ENCODE results near the gene SLC6A7. TPM values are rescaled to one million over a fixed set of nuclear protein-coding genes. Genes with fewer than 3 reads are reported as not detected.
"Not testable (repeated sequence)": the region's sequence is repeated elsewhere in the genome, so short reads cannot be mapped to it uniquely, and the experiment has no call there.

SLC6A7 gene
- total RNA-seq, 1 experiment from 2014 or later = not detected

DNA sequence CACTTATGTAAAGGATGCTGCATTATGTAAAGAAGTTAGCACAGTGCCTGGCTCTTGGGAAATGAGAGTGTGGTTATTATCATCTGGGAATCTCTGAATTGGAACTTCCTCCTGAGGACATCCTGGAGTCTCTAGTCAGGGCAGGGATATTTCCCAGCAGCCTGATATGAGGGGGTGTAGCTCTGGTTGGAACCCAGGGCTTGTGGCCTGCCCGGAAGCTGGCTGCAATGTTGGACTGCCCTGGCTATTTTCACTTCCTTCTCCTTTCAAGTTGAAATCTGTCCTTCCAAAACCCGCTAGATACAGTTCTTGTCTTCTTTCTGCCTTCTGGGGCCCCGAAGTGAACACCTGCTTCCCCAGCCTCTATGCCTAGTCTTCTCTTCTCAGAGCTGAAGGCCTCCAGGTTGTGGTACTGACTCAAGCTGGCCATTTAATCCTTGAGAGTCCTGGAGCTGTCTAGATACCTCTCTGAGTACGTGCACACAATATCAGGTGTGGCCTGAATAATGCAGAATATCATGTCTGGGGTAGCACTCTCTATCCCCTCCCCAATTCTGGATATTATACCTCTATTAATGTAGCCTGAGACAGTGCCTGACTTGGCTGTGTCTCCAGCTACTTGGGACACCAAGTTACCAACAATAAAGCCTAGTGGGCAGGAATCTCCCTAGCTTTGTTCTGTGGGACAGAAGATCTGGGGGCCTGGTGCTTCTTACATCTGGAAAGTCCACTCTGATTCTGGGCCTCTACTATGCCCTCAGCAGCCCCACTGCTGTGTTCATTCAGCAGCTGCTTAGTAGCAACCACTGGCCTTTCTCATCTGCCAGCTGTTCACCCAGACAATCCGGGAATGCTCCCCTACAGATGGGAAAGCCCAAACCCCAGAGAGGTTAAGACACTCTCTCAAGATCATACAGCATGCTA, 45.0 kb downstream of the SLC6A7 start:
- DNase-seq (ENCODE audit: low spot score) = no peak
- in situ Hi-C loops (cut with HindIII; ENCODE audit: low sequenced_read_pairs) = no loop called here

DNA sequence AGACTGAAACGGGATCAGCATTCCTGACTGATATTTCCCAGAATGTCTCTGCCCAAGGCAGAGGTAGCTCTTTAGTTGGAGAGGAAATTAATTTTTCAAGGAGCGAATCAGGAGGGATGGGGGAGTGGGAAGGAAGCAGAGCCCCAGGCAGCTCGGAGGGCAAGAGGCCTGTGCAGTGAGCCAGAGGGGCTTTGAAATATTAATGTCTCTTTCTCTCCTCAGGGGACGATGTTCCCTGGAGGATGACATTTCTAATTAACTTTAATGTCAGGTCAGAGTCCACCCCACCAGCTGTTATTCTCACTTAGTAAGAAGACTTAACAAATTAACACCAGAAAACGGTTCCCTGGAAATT, 45.6 kb downstream of the SLC6A7 start:
- in situ Hi-C loops (cut with HindIII; ENCODE audit: low sequenced_read_pairs) = no loop called here
- no peak for DNase-seq (ENCODE audit: low spot score)

DNA sequence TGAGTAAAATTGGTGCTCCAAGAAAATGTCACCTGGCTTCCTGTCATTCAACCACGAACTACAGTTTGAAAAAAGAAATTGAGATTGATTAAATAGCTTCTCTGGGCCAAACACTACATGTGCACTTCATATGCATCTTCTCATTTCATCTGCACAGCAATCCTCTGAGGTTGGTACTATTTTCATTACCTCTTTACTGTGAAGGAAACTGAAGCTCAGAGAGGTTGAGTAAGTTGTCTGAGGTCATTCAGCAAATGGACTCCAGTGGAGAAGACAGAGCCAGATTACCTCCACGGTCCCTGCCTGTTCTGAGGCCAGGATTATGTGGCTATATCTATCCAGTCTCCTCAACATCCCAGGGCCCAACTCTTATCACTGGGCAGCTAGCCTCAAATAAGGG, 46.5 kb downstream of the SLC6A7 start:
- in situ Hi-C loops (cut with HindIII; ENCODE audit: low sequenced_read_pairs) = no loop called here
- DNase-seq (ENCODE audit: low spot score) = no peak

DNA sequence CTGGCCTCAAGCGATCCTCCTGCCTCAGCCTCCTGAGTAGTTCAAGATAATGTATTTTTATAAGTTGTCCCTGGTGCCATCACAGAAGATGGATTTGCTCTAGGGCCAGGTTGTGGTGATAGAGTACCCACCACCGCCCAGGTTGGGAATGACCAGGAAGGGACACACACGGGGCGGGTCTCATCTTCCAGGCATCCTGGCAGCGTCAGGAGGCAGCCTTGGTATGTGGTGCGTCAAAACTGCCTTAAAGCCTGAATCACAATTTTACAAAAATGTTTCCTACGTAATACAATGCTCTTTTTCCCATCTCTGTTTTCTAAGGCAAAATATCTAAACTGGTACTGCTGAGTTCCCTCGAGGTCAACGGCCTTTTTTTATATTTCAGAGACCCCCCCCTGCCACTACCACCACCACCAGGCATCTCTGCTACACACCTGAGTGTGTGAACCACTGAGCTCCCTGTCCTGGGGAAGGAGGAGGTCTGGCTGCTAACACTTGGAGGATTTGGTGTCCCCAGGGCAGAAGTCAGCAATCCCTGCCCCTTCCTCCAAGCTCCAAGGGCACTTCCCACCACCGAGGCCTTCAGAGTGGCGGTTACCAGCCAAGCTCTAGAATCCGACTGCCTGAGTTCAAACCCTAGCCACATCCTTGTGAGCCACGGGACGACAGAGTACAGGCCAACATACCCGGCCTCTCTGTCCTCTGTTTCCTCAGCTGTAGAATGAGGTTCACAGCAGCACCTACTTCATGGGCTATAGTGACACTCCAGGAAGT, 47.3 kb downstream of the SLC6A7 start:
- DNase-seq (ENCODE audit: low spot score) = no peak
- in situ Hi-C loops (cut with HindIII; ENCODE audit: low sequenced_read_pairs) = no loop called here

- DNase-seq (ENCODE audit: low spot score) = no peak
- in situ Hi-C loops (cut with HindIII; ENCODE audit: low sequenced_read_pairs) = no loop called here
Measured at GRCh38 chr5:150238646-150239045, 48.8 kb downstream of the SLC6A7 start.

- in situ Hi-C loops (cut with HindIII; ENCODE audit: low sequenced_read_pairs) = no loop called here
Measured at GRCh38 chr5:150239099-150239793, 49.4 kb downstream of the SLC6A7 start.

DNA sequence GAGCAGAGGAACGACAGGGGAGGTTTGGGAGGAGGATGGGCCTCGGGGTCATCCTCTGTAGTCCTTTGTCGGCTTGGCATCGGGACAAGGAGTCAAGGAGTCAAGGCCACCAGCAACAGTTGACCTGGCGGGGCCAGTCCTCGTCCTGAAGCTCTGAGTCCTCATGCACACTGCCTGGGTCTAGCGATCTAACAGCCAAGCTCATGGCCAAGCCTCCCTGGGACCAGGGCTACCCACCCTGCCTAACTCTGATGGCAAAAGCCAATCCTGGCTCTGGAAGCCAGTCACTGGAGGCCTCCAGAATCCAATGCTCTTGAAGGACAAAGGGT, 49.9 kb downstream of the SLC6A7 start:
- no peak for DNase-seq (ENCODE audit: low spot score)
- in situ Hi-C loops (cut with HindIII; ENCODE audit: low sequenced_read_pairs) = no loop called here

More at GRCh38 chr5:150239099-150239793, 49.4 kb downstream of the SLC6A7 start:
- no peak for DNase-seq (ENCODE audit: low spot score)

GRCh38 chr5:150241298-150242160, 51.7 kb downstream of the SLC6A7 start:
- no peak for DNase-seq (ENCODE audit: low spot score)
- in situ Hi-C loops (cut with HindIII; ENCODE audit: low sequenced_read_pairs) = no loop called here

DNA sequence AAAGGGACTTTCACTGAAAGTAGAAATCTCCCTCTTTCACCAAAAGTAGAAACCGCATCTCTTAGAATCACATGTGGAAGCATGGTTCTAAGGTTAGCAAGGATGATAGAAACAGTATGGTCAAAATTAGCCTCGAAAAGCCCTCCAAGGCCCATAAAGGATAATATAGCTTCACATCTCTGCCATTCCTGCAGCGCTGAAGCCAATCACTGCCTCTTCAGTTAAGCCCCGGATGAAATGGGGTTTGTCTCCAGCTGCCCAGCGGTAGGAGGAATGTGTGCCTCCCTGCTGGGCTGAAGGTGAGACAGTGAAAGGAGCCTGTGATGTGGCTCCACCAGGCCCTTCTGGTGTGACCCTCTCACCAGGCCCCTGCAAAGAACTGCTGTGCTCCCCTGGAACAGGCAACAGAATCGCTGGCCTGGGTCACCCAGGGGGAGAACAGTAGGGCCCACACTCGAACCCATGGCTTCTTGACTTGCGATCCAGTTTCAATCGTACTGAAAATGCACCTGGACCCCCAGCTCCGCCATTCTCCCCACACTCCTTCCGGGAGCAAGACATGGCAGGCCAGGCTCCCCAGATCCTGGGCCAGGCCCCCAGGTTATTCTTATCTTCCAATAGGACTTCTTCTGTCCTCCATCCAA, 52.5 kb downstream of the SLC6A7 start:
- DNase-seq (ENCODE audit: low spot score) = no peak
- in situ Hi-C loops (cut with HindIII; ENCODE audit: low sequenced_read_pairs) = no loop called here

DNA sequence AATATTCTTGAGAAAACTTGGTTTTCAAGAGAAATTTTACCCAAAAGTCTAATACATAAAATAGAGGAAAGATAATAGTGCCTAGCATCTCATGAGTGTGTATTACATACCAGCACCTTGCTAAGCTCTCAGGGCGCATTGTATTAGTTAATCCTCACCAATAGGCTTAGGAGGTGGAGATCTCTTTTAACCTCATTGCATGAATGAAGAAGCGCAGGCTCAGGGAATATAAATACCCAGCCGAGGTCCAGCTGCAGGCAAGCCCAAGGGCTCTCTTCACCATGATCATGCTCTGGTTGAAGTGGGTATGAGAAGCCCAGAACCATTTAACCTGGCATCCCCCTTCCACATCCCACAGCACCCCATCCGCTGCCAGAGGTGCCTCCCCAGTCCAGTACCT, 53.7 kb downstream of the SLC6A7 start:
- in situ Hi-C loops (cut with HindIII; ENCODE audit: low sequenced_read_pairs) = no loop called here
- no peak for DNase-seq (ENCODE audit: low spot score)

DNA sequence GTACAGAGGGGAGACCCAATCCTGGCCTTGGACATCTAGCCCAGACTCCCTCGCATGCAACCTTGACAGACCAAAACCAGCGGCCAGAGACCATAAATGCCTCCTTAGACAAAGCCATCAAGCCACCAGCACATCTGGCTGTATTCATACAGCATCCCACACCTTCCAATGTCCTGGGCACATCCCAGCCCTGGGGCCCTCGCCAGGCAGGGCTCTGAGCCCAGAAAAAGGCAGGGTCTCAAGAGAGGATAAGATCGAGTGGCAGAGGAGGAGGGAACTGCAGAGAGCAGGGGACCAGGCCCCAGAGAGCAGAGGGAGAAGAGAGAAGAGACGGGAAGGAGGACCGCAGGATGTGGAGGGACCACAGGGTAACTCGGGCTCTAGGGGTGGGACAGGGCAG, 54.3 kb downstream of the SLC6A7 start:
- in situ Hi-C loops (cut with HindIII; ENCODE audit: low sequenced_read_pairs) = no loop called here

GRCh38 chr5:150245111-150245789, 55.4 kb downstream of the SLC6A7 start:
- DNase-seq (ENCODE audit: low spot score) = no peak
- in situ Hi-C loops (cut with HindIII; ENCODE audit: low sequenced_read_pairs) = no loop called here

More for the DNA sequence above, 54.3 kb downstream of the SLC6A7 start:
- no peak for DNase-seq (ENCODE audit: low spot score)

GRCh38 chr5:150245808-150246207, 55.9 kb downstream of the SLC6A7 start:
- in situ Hi-C loops (cut with HindIII; ENCODE audit: low sequenced_read_pairs) = no loop called here
- no peak for DNase-seq (ENCODE audit: low spot score)

DNA sequence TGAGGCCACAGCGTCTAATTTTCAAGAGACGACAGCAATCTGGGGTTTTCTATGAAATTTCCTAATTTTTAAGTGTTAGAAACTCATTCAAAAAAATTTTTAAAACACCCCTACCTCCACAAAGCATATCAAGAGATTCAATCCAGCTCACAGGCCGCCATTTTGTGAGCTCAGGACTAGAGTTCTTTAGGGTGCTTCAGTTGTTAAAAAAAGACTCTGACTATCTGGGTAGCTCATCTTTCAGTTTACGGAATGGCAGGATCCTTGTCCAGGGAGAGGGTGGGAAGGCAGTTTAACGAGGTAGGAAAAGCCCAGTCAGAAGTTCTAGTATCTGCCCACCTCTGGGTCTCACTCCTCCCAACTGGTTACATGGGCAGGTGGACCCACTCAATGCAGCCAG, 56.6 kb downstream of the SLC6A7 start:
- in situ Hi-C loops (cut with HindIII; ENCODE audit: low sequenced_read_pairs) = no loop called here
- DNase-seq (ENCODE audit: low spot score) = no peak

DNA sequence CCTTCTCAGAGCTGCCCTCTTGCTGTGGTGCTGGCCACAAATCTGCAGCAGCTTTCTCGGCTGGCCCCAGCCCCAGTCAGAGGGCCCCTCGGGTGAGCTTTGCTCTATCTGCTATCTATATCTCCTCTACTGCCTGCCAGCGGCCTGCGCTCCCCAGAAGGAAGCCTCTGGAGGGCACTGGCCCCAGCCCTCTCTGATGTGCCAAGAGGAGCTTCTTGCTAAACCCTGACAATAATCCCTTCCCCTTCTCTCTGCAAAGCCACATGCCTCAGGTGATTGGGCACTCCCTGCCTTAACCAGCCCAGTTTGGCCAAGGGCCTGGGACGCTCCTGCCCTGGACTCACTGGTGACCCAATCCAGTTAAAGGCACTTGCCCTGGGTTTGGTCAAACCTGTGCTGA, 57.0 kb downstream of the SLC6A7 start:
- in situ Hi-C loops (cut with HindIII; ENCODE audit: low sequenced_read_pairs) = no loop called here

GRCh38 chr5:150247726-150248125, 57.9 kb downstream of the SLC6A7 start:
- DNase-seq (ENCODE audit: low spot score) = no peak
- in situ Hi-C loops (cut with HindIII; ENCODE audit: low sequenced_read_pairs) = no loop called here

More for the DNA sequence above, 57.0 kb downstream of the SLC6A7 start:
- DNase-seq (ENCODE audit: low spot score) = no peak

DNA sequence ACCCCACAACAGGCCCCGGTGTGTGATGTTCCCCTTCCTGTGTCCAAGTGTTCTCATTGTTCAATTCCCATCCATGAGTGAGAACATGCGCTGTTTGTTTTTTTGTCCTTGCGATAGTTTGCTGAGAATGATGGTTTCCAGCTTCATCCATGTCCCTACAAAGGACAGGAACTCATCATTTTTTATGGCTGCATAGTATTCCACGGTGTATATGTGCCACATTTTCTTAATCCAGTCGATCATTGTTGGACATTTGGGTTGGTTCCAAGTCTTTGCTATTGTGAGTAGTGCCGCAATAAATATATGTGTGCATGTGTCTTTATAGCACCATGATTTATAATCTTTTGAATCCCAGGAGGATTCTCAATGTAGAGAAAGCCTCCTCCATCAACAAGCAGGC, 58.6 kb downstream of the SLC6A7 start:
- in situ Hi-C loops (cut with HindIII; ENCODE audit: low sequenced_read_pairs); DNase-seq (ENCODE audit: low spot score): not testable (repeated sequence)

- no peak for DNase-seq (ENCODE audit: low spot score)
- in situ Hi-C loops (cut with HindIII; ENCODE audit: low sequenced_read_pairs) = no loop called here
Measured at GRCh38 chr5:150248946-150249345, 59.1 kb downstream of the SLC6A7 start.
